Kidney glomerular epithelial cell (primary cell): ENCODE measurements around the gene CYP2W1.

Source experiments
- DNase-seq: peaks from one replicate; lab custom pipeline; 2025; lab: John Stamatoyannopoulos, UW

CYP2W1 gene

DNA sequence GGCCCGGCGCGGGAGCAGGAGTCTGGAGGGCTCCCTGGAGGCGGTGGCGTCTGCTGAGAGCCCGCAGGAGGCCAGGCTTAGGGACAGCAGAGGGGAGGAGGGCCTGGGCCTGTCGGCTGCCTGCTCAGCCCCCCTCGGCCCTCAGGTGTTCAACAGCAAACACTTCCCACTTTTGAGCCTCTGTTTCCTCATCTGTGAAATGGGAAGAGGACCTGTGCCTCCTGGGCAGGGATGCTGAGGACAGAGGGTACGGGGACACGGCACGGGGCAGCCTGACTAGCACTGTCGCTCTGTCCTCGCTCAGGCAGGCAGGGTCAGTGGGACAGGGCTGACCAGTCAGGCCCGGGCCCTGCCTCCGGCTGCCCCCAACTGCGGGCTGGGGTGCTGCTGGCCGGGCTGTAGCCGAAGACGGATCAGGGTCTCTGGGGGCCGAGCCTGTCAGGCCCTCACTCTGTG is 663 bp downstream of the CYP2W1 start:
- no peak for DNase-seq

DNA sequence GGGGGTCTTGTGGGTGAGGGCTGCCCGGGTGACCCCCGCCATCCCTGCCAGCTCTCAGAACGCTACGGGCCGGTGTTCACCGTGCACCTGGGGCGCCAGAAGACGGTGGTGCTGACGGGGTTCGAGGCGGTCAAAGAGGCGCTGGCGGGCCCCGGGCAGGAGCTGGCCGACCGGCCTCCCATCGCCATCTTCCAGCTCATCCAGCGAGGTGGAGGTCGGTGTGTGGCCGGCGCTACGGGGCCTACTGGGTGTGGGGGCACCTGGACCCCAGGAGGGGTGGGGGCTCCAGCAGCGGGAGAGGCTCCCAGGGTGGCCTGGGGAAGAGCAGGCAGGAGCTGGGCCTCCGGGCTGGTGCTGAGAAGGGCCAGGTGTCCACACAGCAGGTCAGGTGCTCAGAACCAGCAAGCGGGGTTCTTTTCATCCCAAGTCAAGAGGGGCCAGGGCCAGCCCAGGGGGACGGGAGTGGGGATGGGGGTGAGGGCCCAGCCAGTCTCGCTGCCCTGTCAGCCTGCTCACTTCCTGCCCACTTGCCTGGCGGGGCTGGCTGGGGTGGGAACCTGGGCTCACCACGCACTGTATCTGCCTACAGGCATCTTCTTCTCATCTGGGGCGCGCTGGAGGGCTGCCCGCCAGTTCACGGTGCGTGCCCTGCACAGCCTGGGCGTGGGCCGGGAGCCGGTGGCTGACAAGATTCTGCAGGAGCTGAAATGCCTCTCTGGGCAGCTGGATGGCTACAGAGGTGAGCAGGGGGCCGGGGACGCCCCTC is 1.6 kb downstream of the CYP2W1 start:
- DNase-seq: no peak

GRCh38 chr7:985127-985416 is 2.1 kb downstream of the CYP2W1 start:
- no peak for DNase-seq

GRCh38 chr7:985915-986741 is 3.1 kb downstream of the CYP2W1 start:
- peak; percentile 15 for DNase-seq

DNA sequence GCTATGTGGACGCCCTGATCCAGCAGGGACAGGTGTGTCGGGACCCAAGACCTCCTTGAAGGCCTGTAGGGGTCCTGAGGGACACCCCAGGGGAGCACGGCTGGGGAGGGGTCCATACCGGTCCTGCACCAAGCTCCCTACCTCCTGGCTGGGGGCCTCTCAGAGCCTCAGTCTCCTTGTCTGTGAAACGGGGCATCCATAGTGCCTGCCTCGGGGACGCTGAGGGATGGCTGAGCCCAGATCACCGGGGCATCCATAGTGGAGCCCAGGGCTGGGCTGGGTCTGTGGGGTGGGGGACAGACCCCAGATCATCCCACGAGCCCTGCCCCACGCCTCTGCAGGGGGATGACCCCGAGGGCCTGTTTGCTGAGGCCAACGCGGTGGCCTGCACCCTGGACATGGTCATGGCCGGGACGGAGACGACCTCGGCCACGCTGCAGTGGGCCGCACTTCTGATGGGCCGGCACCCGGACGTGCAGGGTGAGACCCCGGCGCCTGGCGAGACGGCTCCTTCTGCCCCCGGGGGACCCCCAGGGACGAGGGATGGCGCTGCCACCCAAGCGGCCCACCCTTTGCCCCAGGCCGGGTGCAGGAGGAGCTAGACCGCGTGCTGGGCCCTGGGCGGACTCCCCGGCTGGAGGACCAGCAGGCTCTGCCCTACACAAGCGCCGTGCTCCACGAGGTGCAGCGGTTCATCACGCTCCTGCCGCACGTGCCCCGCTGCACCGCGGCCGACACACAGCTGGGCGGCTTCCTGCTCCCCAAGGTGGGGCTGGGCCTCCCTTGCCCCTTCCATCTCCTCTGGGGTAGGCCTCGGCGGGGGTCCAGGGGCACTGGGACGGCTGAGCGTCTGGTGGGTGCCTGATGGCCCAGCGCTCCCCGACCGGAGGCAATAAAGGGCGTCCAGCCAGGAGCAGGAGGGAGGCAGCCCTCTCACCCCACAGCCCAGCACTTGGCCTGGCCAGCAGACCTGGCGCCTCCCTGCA is 4.1 kb downstream of the CYP2W1 start:
- no peak for DNase-seq

GRCh38 chr7:987909-988308 is 4.9 kb downstream of the CYP2W1 start:
- no peak for DNase-seq

GRCh38 chr7:988426-988911 is 5.5 kb downstream of the CYP2W1 start:
- DNase-seq: peak; percentile 9

DNA sequence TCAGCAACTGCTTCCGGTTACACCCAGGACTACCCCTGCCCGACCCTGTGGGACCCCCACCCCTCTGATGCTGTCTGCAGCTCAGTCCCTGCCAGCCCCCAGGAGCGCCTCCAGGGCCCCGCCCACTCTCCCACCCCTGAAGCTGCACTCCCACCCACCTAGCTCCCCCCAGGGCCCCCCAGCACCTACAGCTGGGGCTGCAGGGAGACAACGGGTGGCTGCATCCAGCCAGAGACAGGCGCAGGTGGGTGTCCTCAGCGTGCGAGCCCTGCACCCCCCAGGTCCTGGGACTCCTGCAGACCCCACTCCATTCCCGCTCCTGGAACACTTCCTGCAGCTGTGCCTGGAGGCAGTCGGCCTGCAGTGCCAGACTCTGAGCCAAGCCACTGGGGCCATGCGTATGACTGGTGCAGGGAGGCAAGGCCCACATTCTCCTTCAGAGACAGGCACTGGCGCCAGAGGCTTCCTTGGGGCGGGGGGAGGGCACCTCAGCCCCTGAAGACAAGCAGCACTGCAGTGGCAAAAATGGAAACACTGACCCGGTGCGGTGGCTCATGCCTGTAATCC is 6.1 kb downstream of the CYP2W1 start:
- no peak for DNase-seq

- no peak for DNase-seq
Measured at GRCh38 chr7:990352-990932, 7.5 kb downstream of the CYP2W1 start.

DNA sequence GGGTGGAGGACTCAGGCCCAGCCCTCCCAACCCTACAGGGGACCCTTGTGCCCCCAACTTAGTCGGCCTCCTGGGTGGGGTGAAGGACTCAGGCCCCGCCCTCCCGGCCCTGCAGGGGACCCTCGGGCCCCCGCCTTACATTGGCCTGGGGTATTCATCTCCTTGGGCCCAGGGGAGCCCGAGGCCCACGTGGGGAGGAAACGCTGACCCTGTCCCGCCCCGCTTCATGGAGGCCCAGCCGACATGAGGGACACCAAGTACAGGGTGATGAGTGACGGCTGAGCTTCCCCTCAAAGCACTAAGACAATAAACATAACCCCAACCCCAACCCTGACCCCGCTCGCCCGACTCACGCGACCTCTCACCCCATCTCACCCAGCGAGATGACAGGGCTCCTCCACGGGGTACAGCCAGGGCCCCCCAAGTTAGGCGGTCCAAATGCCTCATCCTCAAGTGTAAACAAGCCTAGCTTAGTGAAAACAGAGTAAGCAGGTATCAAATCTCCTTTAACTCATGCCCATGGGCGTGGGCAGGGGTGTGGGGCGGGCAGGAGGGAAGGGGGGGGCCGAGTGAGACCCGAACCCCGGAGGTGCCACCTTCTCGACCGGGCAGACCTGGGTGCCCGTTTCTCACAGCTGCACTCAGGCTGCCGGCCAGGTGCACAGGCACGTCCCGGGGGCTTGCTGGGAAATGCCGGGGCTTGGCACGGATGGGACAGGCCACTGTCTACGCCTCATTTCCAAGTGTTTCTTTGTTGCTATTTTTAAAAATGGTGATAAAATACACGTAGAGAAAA is 8.2 kb downstream of the CYP2W1 start:
- DNase-seq: no peak

- DNase-seq: no peak
Measured at GRCh38 chr7:991729-992656, 9.0 kb downstream of the CYP2W1 start.

DNA sequence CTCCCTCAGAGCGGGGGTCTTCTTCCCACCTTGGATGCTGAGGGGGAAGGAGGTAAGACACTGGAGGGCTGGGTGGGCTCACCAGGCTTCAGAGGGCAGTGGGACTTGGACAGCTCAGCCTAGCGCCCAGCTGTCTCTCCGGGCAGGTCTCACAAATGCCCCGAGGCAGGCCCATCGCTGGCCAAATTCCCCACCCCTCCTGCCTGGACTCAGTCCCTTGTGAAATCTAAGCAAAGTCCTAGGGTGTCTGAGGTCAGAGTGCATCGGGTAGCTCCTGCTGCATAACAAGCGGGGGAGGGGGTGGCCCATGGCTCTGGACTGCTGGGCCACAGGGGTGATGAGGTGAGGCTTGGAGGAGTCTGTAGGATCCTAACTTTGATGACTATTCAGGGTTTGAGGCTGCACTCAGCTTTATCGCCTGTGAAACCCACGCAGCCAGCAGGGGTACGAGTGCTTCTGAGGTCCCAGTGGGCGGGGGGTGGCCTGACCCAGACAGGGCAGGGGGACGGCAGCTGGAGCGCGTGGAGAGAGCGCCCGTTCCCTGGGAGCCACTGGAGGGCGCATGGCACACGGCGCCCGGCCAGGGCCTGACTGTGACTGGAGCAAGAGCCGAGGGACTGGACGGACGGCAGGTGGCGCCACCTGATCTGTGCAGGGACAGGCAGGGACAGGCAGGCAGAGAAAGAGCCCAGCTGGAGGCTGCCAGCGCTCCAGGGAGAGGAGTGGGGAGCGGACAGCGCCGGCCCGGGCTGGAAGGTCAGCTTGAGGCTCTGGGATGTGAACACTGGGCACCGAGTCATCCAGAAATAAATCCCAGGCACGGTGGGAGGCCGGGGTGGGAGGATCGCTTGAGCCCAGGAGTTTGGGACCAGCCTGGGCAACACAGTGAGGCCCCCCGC is 10.0 kb downstream of the CYP2W1 start:
- peak; percentile 92 for DNase-seq

DNA sequence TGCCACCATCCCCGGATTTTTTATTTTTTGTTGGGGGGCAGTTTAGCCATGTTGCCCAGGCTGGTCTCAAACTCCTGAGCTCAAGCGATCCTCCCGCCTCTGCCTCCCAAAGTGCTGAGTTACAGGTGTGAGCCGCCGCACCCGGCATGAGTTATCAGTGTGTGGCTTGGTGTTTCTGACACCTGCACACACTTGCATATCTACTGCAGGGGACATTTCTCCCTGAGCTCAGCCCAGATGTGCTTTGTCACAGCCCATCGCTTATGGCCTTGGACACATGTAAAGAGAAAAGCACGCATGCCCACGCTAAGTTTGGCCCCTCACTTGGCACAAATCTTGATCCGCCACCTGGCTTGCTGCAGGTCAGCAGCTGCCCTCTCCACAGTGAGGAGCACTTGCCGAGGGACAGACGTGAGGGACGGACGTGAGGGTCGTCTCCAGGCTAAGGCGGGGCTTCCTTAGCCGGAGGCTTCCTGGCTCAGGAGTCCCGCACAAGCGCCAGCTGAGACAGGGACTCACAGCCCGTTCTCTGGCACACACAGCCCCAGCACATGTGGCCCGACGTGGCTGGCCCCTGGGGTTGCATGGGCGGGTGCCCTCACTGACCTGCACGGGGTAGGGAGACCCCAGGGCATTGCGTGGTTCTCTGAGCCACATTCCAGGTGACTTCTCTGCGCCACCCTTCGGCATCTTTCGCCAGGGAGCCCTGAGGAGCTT is 11.8 kb downstream of the CYP2W1 start:
- DNase-seq: no peak

DNA sequence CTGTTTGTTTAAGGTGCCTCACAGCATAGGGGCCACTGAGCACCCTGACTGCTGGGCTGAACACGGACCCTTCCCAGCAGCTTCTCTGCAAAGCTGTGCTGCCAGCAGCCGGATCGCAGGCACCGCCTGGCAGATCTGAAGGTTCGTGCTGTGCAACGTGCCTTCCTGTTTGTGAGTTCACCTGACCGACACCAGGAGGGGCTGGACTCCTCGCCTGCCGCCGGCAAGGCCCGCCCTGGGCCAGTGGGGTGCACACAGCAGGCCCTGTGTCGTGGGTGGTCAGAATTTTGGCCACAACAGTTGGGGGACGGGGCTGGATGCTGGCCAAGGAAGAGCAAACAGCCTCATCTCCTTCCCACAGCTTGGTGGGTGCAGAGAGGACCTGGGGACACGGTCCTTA is 12.6 kb downstream of the CYP2W1 start:
- no peak for DNase-seq

DNA sequence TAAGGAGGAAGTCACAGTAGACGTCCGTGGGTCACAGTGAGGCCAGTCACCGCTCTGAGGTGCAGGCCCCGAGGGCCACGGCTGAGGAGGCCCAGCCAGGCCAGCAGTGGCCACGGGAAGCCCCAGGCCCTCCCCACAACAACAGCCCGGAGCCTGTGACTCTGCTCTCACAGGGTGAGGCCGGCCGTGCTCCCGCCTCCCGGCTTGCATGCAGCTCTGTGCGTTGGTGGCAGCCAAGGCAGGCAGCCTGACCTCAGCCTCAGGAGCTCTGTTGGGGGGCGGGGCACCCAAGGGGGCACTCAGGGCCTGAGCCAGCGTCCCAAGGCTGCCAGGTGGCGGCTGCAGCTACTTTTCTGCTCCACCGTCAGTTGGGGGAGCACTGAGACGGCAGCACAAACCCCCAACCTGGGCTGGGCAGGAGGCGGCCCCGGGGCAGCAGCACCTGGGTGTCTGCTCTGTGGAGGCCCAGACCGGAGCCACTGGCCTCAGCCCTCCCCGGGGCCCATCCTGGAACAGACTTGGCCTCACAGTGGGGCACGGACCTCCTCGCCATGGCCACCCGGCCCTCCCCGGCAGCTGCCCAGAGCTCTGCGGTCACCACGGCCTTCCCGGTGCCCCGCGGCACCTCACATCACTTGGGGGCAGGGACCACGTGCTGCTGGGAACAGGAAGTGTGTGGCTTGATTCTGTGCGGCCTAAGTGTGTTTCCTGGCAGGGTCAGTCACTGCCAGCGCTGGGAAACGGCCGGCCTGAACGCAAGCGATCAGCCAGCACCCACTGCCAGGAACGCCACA is 13.3 kb downstream of the CYP2W1 start:
- no peak for DNase-seq

DNA sequence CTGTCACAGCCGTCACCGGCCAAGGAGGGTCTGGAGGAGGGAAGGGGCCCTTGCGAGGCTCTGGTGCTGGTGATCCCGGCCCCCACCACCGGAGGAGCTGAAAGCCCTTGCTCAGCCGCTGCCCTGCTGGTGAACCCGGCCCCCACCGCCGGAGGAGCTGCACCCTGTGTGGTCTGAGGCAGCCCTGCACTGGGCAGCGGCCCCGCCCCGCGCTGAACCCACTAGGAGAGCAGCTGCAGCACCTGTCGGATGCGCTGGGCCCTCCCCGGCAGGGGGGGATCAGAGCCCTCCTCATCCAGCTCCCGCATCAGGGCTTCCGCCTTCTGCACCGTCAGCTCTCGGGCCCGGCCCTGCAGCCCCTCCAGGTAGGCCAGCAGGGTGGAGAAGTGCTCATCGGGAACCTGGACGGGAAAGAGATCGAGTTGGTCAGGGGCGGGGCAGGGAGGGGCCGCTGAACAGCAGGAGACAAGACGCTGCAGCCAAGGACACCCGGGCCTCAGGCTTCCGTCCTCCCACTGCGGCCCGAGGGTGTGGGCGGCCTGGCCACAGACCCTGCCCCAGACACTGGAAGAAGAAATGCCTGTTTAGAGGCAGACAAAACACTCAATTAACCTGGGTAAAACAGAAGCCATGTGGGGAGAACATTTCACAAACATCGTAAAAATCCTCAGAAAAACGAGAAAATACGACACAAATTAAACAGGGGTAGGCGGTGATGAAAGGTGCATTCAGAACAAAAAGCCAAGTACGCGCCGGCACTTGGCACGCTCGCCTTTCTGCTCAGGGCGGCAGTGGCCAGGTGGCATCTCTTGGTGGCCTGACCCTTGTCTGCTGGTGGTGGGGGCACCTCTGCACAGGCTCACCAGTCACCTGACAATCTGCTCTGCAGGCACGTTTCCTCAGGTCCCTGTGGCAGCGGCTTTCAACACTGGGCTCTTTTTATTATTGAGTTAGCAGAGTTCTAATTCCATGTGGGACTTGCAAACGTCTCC is 14.7 kb downstream of the CYP2W1 start:
- no peak for DNase-seq
